GM19193 (cell line): Measurements from ENCODE around the gene JAZF1.

Experiments
- POLR2A ChIP-seq: IDR thresholded peaks from 4 replicates; pipeline ENCODE4 v1.6.1; 2011; ENCODE audit not compliant: insufficient read depth, insufficient read length; ENCODE audit errors: extremely low read depth

JAZF1 gene

DNA sequence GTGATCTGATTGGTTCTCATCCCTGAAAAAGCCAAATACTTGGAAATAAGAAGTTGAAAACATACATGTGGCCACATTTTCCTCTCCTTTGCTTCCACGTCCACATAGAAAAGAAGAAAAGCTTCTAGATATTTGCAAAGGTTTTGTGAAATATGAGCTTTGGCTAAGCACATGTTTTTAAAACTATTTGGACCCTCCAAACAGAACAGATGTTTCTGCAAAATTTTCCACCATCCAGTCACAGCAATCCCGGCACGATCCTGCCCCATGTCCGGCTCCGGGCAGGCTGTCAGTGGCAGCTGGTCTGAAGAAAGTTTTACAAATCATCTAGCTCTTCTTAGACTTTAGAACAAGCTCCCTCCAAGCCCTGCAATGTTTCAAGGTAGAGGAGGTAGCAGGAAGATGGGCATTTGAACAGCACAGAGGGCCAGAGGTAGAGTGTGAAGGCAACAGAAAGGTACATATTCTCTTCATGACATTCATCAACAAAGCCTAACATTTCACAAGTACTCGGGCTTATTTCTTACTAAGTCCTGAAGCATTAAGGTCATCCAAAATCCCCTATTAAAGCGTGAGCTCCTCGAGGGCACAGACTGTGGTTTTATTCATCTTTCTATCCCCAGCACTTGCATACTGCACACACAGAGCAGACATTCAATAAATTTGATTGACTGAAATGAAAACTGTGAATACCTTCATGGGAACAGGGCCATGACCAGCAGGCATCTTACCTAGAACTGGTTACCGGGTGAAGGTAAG, 110.1 kb downstream of the JAZF1 start:
- no peak for TF ChIP-seq POLR2A

DNA sequence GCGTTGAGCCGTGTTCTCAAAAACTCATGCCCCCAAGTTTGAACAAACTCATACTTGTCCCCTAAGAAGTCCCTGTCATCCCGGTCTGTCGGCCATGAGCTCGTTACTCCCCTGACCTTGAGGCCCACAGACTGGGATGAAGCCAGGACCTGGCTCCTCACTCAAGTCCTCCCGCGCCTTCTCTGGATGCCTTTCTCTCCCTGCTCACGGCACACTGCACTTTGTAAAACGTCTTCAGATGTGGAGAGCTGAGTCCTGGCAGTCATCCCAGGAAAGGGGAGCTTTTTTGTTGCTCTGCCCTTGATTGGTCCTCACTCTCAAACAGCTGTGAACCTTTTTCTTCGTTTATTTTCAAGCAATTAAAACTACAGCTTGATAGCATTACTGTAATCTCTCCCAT, 110.8 kb downstream of the JAZF1 start:
- TF ChIP-seq POLR2A, result no peak

DNA sequence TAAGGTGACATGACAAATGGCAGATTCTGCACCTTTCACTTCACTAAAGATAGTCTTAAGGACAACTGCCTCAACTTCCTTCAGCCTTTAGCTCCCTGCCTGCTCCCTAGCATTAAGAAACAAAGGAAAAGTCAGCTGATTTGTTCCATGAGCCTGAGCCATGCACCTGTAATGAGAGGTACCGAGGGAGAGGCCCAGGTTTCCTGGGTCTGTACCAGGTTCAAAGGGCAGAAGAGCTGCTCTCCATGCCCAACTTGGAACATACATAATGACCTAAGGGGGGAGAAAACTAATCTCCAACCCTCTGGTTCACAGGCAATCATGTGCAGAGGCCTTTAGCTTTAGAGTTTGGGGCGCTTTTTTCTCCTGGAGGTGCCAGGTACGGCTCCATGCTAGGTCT, 111.2 kb downstream of the JAZF1 start:
- TF ChIP-seq POLR2A, result no peak

DNA sequence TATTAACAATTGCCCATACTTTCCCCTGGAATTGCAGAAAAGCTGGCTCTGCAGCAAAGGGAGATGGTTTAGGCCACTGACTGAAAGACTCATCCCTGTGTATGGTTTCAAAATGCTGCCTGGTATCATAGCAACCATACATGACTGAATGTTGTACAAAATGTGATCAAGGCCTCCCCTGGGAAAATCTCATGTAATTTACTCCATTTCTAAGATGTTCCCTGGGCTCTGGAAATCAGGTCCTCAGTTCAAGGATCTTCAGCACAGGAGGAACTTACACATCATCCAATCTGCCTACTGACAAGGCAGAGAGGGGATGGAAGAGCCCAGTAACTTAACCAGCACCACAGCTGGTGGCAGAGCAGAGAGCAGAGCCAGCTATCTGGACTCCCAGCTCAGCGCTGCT, 111.8 kb downstream of the JAZF1 start:
- no peak for TF ChIP-seq POLR2A

DNA sequence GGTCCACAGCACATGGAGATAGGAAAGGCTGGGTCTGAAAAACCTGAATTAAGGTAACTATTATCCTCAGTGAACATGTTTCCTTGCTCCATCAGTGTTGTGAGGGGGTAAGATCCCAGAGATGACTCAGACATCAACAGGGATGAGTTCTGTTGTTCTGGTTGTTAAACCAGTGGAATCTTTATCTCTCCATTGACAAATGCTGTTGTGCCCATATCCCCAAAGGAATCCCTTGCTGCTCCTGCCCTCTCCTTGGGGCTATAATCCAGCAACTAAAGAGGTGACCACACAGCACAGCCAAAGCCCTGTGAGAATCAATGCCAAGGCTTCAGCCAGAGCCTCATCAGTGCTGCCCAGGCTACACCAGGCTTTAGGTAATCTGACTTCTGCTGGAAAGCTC, 113.4 kb downstream of the JAZF1 start:
- no peak for TF ChIP-seq POLR2A

DNA sequence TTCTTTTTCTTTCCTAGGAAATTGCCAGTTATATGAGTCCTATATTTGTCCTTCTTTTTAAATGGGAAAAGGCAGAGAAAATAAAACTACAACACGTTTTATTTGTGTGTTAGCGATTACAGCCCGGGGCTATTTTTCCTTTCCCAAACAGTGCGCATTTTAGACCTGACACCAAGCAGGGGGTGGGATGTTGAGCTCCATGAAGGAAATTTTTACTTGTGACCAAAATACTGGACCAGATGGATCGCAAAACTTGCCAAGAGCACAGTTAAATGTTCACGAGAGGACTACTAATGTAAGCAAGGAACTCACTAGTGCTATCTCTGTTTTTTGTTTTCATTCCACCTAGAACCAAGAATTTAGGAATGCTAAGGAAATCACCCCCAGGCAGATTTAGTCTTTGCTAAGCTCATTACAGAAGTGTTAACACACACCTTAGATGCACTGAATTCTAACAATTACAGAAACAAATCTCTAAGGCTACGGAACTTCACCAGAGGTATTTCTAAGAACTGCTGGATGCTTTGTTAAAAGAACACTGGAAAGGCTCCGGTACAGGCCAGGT, 114.8 kb downstream of the JAZF1 start:
- no peak for TF ChIP-seq POLR2A

DNA sequence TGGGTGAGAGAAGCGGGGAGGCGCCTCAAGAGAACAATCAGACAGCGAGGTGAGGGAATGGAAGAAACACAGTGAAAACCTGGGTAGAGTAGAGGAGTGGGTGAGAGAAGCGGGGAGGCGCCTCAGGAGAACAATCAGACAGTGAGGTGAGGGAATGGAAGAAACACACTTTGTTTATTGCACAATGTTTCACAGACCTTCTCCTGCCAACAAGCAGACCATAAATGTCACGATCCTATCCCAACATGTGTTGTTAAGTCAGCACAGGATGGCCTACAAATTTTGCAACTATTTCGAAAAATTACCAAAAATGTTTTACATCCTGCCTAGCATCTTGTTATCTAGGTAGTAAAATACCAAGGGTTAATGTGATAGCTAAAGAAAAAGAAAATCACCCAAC, 115.3 kb downstream of the JAZF1 start:
- no peak for TF ChIP-seq POLR2A

DNA sequence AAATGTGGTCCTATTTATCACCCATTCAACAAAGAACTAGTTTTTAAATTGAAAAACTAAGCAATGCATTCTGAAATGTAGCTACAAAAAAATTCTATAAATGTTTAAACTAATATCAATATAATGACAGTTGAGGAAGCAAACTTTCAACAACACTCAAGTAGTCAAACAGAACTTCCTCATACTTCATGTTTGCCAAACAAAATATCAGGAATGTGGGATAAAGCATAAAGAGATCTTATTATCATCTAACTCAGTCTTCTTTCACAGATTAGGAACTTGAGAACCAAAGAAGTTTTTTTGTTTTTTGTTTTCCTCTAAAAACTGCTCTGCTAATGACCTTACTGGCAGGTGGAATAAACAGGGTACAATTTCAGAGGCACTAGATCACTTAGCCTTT, 116.2 kb downstream of the JAZF1 start:
- no peak for TF ChIP-seq POLR2A

DNA sequence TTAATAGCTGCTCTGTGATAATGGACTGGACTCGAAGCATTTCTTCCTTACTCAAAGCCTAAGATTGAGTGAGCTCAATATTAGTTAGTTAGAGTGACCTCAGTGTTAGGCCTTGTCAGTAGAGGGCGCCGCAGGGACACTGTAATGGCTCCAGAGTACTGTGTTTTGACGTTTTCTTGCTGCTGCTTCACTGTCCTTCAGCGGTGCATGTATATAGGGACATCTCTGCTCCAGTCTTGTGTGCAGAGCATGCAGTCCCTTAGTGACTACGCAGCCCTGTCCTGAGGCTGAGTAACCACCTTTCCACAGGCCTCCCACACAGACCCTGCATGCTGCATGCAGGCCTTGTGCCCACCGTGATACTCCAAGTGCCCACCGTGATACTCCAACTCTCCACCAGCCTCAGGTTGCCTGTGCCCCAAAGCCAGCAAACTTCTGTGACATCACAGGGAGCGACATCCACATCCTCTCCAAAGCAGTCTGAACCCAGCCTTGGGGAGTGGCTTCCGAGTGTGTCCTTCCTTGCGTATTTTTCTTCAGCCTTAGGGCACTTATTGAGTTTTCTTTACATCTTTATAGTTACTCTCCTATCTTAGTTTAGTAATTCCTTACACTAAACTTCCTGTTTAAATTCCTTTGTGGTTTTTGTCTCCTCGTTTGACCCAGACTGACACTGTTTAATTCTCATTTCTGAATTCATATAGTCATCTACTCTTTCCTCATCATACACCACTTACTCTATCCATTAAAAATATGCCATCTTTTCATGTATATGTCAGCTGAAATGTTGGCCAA, 118.2 kb downstream of the JAZF1 start:
- TF ChIP-seq POLR2A, result no peak

DNA sequence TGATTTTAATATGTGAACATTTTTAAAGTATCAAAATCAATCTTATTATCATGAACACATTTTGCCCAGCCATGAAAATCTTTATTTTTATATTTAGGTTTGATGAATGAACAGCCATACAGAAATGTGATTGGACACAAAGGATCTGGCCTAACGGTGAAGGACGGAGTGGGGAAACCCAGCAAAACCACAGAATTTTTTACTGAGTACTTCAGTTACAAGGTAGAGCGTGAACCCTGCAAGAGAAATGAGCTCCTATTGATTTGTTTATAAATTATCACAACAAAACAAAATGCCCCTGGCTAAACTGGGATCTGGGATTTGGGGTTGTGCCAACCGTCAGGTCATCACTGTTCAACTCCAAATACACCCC, 118.8 kb downstream of the JAZF1 start:
- TF ChIP-seq POLR2A, result no peak

DNA sequence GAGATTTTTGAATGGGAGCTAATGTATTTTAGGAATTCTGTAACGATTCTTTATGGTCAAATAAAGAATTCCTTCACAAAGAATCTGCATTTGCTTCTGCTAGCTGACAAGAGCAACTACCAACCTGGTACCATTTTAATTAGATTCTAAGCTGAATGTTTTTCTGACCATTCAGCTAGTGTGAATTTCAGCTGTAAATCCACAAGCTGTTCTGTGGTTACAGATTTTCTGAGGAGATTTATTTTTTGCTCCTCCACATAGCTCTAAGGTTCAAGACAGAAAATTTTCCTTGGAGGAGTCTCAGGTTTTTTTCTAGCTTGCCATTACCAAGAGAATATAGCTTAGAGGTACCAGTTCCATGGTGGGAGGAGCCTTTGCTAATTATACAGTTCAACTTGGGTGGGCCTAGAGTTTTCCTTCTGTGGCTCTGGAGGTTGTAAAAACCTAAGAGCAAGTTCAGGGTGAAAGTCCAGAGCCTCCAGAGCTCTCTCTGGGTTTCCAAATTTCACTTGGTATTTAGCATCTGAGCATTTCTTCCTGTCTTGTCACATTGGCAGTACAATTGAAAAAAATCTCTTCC, 120.1 kb downstream of the JAZF1 start:
- TF ChIP-seq POLR2A, result no peak

DNA sequence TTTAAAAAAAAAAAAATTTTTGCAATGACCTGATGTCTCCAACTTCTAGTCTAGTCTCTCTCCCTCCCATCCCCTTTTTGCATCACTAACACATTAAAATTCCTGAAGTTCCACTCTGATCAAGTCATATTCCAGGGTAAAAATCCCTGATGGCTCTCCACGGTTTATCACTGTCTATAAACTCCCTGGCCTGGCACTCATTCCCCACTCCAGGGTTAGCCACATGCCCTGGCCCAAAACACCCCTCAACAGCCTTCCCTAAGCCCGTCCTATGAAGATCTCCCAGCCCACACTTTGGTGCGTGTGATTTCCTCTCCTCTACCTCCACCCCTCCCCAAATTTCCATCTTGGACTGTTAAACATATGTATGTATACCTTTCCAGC, 125.4 kb downstream of the JAZF1 start:
- TF ChIP-seq POLR2A, result no peak

DNA sequence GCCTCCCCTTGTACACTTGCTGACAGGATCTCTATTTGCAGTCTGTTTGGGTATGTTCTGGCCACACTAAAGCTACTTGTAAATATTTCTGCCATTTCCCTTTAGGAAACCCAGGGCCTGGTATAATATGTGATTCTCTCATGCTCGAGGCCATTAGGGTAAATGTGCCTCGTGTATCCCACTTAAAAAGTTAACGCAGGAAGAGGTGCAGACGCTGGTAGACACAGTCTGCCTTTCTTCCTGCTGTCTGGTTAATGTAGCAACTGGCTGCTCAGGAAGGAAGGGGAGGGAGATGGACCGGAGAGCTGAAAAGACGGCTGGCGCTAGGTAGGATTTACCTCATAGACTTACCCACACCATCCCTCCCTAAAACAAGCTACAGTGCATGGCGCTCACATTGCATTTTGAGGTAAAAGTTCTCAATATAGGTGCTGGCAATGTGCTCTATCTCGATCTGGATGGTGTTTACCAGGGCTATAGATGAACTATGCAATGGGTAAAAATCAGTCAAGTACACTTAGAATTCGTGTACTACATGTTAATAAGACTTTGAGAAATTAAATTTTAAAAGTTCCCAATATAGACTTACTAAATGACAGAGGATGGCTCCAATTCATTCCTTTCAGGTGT, 125.9 kb downstream of the JAZF1 start:
- no peak for TF ChIP-seq POLR2A

DNA sequence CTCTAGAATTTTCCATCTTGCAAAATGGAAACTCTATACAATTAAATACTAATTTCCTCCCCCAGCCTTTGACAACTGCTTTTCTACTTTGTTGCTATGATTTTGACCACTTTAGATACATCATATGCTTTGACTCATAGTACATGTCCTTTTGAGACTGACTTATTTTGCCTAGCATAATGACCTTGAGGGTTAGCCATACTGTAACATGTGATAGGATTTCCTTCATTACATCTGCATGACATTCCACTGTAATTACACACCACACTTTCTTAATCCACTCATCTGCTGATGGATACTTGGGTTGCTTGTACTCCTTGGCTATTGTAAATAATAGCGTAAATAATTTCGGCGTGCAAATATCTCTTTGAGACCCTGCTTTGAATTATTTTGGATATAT, 127.7 kb downstream of the JAZF1 start:
- no peak for TF ChIP-seq POLR2A

DNA sequence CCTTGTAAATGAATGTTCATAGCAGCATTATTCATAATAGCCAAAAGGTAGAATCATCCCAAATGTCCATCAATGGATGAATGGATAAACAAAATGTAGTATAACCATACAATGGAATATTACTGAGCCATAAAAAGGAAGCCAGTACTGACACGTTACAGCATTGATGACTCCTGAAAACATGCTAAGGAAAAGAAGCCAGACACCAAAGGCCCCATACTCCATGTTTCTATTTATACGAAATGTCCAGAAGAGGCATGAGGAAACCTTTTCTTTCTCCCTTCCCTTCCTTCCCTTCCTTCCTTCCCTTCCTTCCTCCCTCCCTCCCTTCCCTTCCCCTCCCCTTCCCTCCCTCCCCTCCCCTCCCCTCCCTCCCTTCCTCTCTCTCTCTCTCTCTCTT, 131.9 kb downstream of the JAZF1 start:
- TF ChIP-seq POLR2A, result no peak
